SU-DHL-6 (cell line): ENCODE results near the gene CTPS2.

Source experiments
- H2AFZ ChIP-seq: fragments of 200-600 bp; sonication (generic); 2 replicates; pipeline ENCODE4 v1.6.1; 2014; ENCODE audit warnings: low read depth, mild to moderate bottlenecking, moderate library complexity, mixed read lengths, antibody characterized with exemption, low read length; ENCODE audit not compliant: severe bottlenecking
- H3F3A ChIP-seq: fragments of 200-600 bp; shearing (Covaris generic); 2 replicates; pipeline ENCODE4 v1.6.0; 2016; ENCODE audit warnings: antibody characterized with exemption, mild to moderate bottlenecking; ENCODE audit not compliant: insufficient read depth
- H3K27ac ChIP-seq: fragments of 200-600 bp; sonication (generic); 2 replicates; pipeline ENCODE4 v1.5.1; 2016; ENCODE audit warnings: low read depth, mild to moderate bottlenecking, low read length, moderate library complexity, mixed read lengths
- H3K27me3 ChIP-seq: fragments of 200-600 bp; sonication (generic), shearing (Covaris generic); 2 replicates; pipeline ENCODE4 v1.6.0; 2014; ENCODE audit warnings: mild to moderate bottlenecking, low read length
- H3K36me3 ChIP-seq: fragments of 200-600 bp; sonication (generic); 2 replicates; pipeline ENCODE4 v1.6.1; 2014; ENCODE audit warnings: mild to moderate bottlenecking, low read length, mixed read lengths
- H3K4me2 ChIP-seq: fragments of 300-600, 200-600 bp; shearing (Covaris generic), sonication (generic); 2 replicates; pipeline ENCODE4 v1.6.0; 2014; ENCODE audit warnings: low read length, low read depth, mild to moderate bottlenecking; ENCODE audit not compliant: poor library complexity, severe bottlenecking
- H3K4me3 ChIP-seq: fragments of 200-600 bp; sonication (generic); 2 replicates; pipeline ENCODE4 v1.5.1; 2014; ENCODE audit warnings: antibody characterized with exemption, low read length, mild to moderate bottlenecking, mixed read lengths; ENCODE audit not compliant: insufficient read depth, poor library complexity, severe bottlenecking
- H3K79me2 ChIP-seq: fragments of 200-600 bp; sonication (generic); 2 replicates; pipeline ENCODE4 v1.6.1; 2014; ENCODE audit warnings: mild to moderate bottlenecking, low read length, moderate library complexity; ENCODE audit not compliant: insufficient read depth
- H3K9ac ChIP-seq: fragments of 200-600 bp; sonication (generic); 2 replicates; pipeline ENCODE4 v1.7.0; 2014; ENCODE audit warnings: mild to moderate bottlenecking, low read length
- H3K9me2 ChIP-seq: fragments of 200-600 bp; sonication (generic); replicated peaks from 2 replicates; pipeline ENCODE4 v1.6.1; 2014; ENCODE audit warnings: low read length; ENCODE audit not compliant: insufficient read depth
- H3K9me3 ChIP-seq: fragments of 200-600 bp; sonication (generic); 2 replicates; pipeline ENCODE4 v1.6.1; 2014; ENCODE audit warnings: low read length, mixed read lengths; ENCODE audit not compliant: insufficient read depth
- H4K20me1 ChIP-seq: fragments of 200-600 bp; sonication (generic); 2 replicates; pipeline ENCODE4 v1.6.1; 2014; ENCODE audit warnings: low read depth, mild to moderate bottlenecking, antibody characterized with exemption, low read length, moderate library complexity, mixed read lengths
- CTCF ChIP-seq: fragments of 200-600 bp; sonication (generic); IDR thresholded peaks from one replicate; pipeline ENCODE4 v1.5.1; 2017; ENCODE audit warnings: antibody characterized with exemption, mild to moderate bottlenecking, low read length, moderate library complexity; ENCODE audit not compliant: insufficient read depth, poor library complexity, severe bottlenecking
- EZH2phosphoT487 ChIP-seq: fragments of 200-600 bp; sonication (generic), shearing (Covaris generic); conservative IDR thresholded peaks from 2 replicates; pipeline ENCODE4 v1.6.1; 2018; ENCODE audit warnings: mild to moderate bottlenecking, antibody characterized with exemption, low read length, moderate library complexity, mixed read lengths

CTPS2 gene

DNA sequence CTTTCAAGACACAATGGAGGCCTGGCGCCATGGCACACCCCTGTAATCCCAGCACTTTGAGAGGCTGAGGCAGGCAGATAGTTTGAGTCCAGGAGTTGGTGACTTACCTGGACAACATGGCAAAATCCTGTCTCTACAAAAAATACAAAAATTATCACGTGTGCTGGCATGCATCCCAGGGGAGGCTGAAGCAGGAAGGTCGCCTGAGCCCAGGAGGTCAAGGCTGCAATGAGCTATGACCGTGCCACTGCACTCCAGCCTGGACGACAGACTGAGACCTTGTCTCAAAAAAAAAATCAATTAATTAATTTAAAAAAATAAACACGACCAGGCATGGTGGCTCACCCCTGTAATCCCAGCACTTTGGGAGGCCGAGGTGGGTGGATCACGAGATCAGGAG lies 2.0 kb upstream of the CTPS2 start:
- Histone ChIP-seq H3K36me3 (no peaks in the 10 kb centered on the region), H3K9me3 (no peaks in the 10 kb centered on the region), H3K9me2 (no peaks in the 10 kb centered on the region), H3K4me3 (no peak overlapping the region), H2AFZ (no peak overlapping the region), H3F3A (peaks cover 14% of the 10 kb centered on the region), H4K20me1 (no peaks in the 10 kb centered on the region), H3K79me2 (peaks cover 21% of the 10 kb centered on the region; the same call in 1 of the 2 replicates), H3K9ac (no peak overlapping the region), H3K4me2 (no peak overlapping the region), H3K27ac (no peak overlapping the region), H3K27me3 (no peaks in the 10 kb centered on the region)
- no peak for TF ChIP-seq CTCF
- no peak for TF ChIP-seq EZH2phosphoT487

DNA sequence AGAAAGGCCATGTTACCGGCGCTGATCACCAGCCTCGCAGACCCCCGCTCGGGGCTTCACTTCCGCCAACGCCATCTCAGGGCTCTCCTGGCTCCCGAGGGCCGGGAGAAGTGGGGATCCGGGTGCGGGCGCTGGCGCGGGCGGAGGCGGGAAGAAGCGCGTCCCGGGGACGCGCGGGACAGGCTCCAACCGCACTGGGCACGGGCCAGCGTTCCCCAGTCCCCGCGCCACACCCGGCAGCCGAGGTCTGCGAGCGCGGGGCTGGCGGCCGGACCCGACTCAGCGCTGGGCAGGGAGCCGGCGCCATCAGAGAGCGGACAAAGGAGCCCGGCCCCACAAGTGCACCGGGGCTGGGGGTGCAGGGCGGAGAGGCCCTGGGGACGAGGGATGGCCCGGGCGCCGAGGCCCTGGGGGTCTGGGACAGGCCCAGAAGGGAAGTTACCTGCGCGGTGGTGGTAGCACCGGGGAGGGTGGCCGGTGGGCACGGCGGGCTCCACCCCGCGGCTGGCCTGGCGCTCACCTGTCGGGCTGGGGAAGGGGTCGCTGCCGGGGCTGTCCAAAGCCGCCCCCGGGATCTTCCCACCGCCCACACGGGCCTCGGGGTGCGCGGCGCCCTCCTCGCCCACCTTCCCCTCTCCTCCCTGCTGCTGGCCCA lies 449 bp downstream of the CTPS2 start:
- peak overlapping the region; percentile 71 for H2AFZ ChIP-seq
- H3K27me3 ChIP-seq = no peaks in the 10 kb centered on the region
- H3K9ac ChIP-seq = peak overlapping the region; percentile 93
- H3K4me3 ChIP-seq = peak overlapping the region; percentile 64
- H3K4me2 ChIP-seq = peak overlapping the region; percentile 92
- H3F3A ChIP-seq = peaks cover 28% of the 10 kb centered on the region
- H3K9me2 ChIP-seq = no peaks in the 10 kb centered on the region
- H4K20me1 ChIP-seq = no peaks in the 10 kb centered on the region
- peaks cover 23% of the 10 kb centered on the region; the same call in 1 of the 2 replicates for H3K79me2 ChIP-seq
- H3K36me3 ChIP-seq = no peaks in the 10 kb centered on the region
- no peak for TF ChIP-seq CTCF
- no peak for TF ChIP-seq EZH2phosphoT487
- H3K9me3 ChIP-seq = no peaks in the 10 kb centered on the region
- H3K27ac ChIP-seq = peak overlapping the region; percentile 90

GRCh38 chrX:16711219-16711811 lies 1.2 kb downstream of the CTPS2 start:
- Histone ChIP-seq H4K20me1 (no peaks in the 10 kb centered on the region), H3K36me3 (no peaks in the 10 kb centered on the region), H2AFZ (peak overlapping the region; percentile 71), H3K4me3 (peak overlapping the region; percentile 64), H3K27ac (peak overlapping the region; percentile 90), H3K27me3 (no peaks in the 10 kb centered on the region), H3K9me3 (no peaks in the 10 kb centered on the region), H3K9ac (peak overlapping the region; percentile 93), H3K4me2 (peak overlapping the region; percentile 92), H3K79me2 (peaks cover 23% of the 10 kb centered on the region; the same call in 1 of the 2 replicates), H3K9me2 (no peaks in the 10 kb centered on the region), H3F3A (peaks cover 30% of the 10 kb centered on the region)
- TF ChIP-seq EZH2phosphoT487 = no peak
- TF ChIP-seq CTCF = no peak
